Large intestine (tissue), 3 donors: ENCODE results near the gene NRP2. TPM values are rescaled to one million over a fixed set of nuclear protein-coding genes. Genes with fewer than 3 reads are reported as not detected.

Experiments
- DNase-seq, 2 donors: peaks; one replicate each; pipeline versions ENCODE4 v3.0.0 to v3.0.0-alpha.2; 2013
- H3K27ac ChIP-seq: one replicate; pipeline ENCODE4 v1.5.1; 2013; ENCODE audit warnings: low read length
- H3K27me3 ChIP-seq: 2 replicates; pipeline ENCODE4 v1.6.1; 2013; ENCODE audit warnings: low read length; ENCODE audit not compliant: control insufficient read depth, insufficient read depth
- H3K36me3 ChIP-seq: 2 replicates; pipeline ENCODE4 v1.6.1; 2013; ENCODE audit warnings: low read length; ENCODE audit not compliant: control insufficient read depth, insufficient read depth
- H3K4me1 ChIP-seq: one replicate; pipeline ENCODE4 v1.6.1; 2013; ENCODE audit warnings: low read length; ENCODE audit not compliant: control insufficient read depth, insufficient read depth
- H3K4me3 ChIP-seq: one replicate; pipeline ENCODE4 v1.5.1; 2013; ENCODE audit warnings: low read length
- H3K9me3 ChIP-seq: one replicate; pipeline ENCODE4 v1.6.1; 2013; ENCODE audit warnings: mild to moderate bottlenecking, low read depth, low read length, moderate library complexity; ENCODE audit not compliant: control insufficient read depth
- WGBS: methylation state at CpG from one replicate; pipeline ENCODE4 v1.1.5; 2013; ENCODE audit warnings: low lambda C conversion rate; ENCODE audit not compliant: insufficient coverage; 5-methylcytosine and 5-hydroxymethylcytosine counted together
- polyA plus RNA-seq: library from polyadenylated mRNA; unstranded; fragments of 120-200 nt; gene quantifications from one replicate; pipeline ENCODE4 v1.2.1, GENCODE V29; 2013

NRP2 gene
- polyA plus RNA-seq, 1 donor, result 37.2 TPM

DNA sequence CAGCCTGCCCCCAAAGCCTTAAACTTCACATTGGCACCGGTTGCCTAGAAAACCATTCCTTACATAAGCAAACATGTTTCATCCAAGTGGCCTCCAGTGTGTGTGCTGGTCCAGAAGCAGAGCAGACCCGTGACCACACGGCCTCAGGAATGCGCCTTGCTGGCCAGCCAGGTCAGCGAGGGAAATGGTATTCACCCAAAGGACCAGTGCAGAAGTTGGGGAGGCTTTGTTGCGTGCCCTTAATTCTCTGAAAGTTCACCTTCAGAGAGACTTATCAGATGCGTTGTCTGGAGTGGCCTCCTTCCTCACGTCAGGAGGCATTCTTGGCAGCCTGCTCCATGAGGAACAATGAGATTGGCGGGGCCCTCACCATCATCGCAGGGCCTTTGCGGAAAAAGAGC, 25.9 kb downstream of the NRP2 start:
- Histone ChIP-seq H3K27me3 (no peaks in the 10 kb centered on the region), H3K4me1 (peaks cover 10% of the 10 kb centered on the region), H3K36me3 (no peaks in the 10 kb centered on the region), H3K9me3 (no peaks in the 10 kb centered on the region), H3K4me3 (no peak overlapping the region), H3K27ac (peak overlapping the region; percentile 10)
- no peak for DNase-seq
- 92% methylated on average over 2 of the region's 11 CpGs for WGBS

DNA sequence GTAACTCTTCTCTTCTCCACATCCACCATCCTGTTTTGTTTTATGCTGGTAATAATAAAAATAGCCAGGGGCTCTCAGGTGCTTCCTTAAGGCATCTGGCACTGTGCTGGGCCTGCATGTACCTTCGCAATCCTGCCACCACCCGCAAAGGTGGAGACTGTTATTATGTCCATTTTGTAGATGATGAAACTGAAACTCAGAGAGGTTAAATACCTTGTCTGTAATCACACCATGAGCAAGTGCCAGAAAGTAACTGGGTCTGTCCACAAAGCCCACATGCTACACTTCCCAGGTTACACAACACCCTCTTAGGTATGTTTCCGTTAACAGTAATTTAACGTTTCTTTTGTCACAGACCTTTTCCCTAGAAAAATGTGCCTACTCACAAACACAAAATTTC, 27.0 kb downstream of the NRP2 start:
- 100% methylated on average over 2 of the region's 4 CpGs for WGBS

DNA sequence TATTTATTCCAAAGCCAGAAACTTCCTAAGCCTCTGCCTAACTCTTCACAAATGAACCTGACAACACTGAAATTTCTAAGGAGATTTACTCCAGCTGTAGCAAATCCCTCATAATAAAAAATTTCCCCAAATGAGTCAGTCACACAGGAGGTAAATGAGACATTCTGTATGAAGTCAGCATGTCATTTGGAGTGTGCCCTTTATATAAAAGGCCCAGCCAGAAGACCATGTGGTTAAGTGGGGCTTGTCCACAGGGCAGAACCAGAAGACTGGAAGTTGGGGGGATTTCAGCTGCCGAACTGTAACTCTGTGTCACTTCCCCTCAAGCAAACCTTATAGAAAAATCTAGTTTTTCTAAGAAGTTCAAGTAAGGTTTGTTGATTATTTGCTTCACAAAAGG, 30.2 kb downstream of the NRP2 start:
- Histone ChIP-seq H3K4me3 (no peak overlapping the region), H3K4me1 (peaks cover under 1% of the 10 kb centered on the region), H3K36me3 (no peaks in the 10 kb centered on the region), H3K27ac (no peak overlapping the region), H3K9me3 (no peaks in the 10 kb centered on the region), H3K27me3 (no peaks in the 10 kb centered on the region)
- DNase-seq, result no peak
- WGBS, result no CpG with 5 or more reads among the region's 1 CpG

More for the DNA sequence above, 27.0 kb downstream of the NRP2 start:
- H3K4me3 ChIP-seq, result no peak overlapping the region
- no peaks in the 10 kb centered on the region for H3K27me3 ChIP-seq
- DNase-seq, result no peak
- H3K36me3 ChIP-seq, result no peaks in the 10 kb centered on the region
- no peaks in the 10 kb centered on the region for H3K9me3 ChIP-seq
- H3K4me1 ChIP-seq, result peaks cover 6% of the 10 kb centered on the region
- H3K27ac ChIP-seq, result no peak overlapping the region

DNA sequence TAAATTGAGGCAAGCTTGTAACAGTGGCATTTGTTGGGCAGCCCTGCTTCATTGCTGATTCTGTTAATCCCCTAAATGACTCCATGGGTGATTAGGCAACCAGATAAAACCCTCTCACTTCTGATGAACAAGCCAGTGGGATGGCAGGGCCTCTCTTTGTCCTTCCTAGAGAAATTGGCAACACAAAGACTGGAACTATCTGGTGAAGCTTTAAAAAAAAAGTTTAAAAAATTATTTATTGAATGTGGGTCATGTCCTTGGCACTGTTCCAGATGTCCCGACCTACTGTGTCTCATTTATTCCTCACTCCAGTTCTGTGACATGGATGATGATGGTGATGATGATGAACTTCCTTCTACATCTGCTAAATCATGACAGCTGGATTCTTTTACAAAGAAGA, 30.8 kb downstream of the NRP2 start:
- 67% methylated on average over 1 of the region's 1 CpG for WGBS
- H3K27ac ChIP-seq, result no peak overlapping the region
- H3K9me3 ChIP-seq, result no peaks in the 10 kb centered on the region
- H3K36me3 ChIP-seq, result no peaks in the 10 kb centered on the region
- no peaks in the 10 kb centered on the region for H3K4me1 ChIP-seq
- H3K4me3 ChIP-seq, result no peak overlapping the region
- DNase-seq, result no peak
- no peaks in the 10 kb centered on the region for H3K27me3 ChIP-seq

DNA sequence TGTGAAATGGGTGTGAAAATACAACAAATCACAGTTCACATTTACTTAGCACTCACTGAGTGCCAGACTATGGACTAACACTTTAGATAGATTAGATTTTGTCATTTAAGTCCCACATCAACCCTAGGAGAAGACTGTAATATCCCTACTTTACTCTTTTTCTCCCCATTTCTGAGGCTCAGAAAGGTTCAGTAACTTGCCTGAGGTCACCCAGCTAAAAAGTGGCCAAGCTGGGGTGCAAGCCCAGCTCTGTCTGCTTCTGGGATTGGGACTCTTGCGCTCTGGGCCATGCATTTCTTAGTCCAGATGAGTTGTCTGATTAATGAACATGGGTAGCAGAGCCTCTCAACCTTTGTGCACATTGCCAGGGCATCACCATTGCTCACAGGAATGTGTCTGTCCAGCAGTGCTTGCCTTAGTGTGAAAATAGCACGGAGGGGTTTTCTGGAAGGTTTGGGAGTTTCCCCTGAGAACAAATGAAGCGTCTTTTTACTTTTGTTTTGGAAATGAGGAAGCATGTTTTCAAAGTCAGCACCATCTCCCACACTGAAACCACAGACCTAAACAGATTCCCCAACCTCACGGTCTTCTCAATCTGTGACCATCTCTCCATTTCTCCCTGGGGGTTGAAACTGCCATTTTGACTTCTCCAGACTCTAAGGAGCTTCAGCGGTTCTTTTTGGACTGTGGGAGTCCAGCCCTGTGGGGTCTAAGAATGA, 31.9 kb downstream of the NRP2 start:
- WGBS, result 80% methylated on average over 1 of the region's 5 CpGs
- H3K27ac ChIP-seq, result no peak overlapping the region
- no peaks in the 10 kb centered on the region for H3K4me1 ChIP-seq
- no peak overlapping the region for H3K4me3 ChIP-seq
- no peaks in the 10 kb centered on the region for H3K36me3 ChIP-seq
- no peak for DNase-seq
- no peaks in the 10 kb centered on the region for H3K27me3 ChIP-seq
- no peaks in the 10 kb centered on the region for H3K9me3 ChIP-seq

DNA sequence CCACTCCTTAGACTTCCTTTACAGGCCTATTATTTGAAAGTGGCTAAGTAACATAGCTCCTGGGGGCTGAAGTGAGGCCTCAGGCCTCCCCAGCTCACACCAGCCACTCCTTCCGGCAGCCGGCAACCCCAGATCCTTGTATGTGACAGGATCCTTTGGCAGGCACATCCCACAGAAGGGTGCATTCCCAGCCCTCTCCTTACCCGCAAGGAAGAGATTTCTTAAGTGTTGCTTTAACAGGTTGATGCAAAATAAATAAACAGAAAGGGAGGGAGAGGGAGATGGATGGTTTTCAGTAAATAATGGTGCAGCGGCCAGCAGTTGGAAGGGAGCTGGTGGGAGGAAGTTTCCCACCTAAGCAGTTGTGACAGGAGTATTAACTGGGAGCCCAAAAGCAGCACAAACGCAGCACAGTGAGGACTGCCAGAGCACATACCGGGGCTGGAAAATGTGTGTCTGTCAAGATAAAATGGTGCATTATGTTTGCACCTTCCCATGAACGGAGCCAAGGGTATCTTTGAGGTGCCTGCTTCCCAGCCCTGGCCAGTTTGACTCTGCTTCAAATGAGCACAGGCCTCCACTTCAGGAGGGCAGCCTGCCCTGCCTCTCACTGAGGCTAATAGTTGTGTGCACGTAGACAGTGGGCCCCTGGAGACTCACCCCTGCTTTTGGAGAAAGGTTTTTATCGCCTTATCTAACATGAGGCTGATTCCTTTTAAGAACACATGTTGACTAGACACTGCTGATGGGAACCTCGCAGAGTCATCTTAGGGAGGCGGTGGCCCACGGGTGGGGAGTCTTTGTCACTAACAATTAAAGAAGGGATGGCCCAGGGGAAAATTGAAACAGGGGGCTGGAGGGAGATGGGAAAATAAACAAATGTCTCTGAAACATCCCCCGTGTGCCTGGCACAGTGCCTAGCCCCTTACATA, 32.8 kb downstream of the NRP2 start:
- Histone ChIP-seq H3K9me3 (no peaks in the 10 kb centered on the region), H3K4me1 (no peaks in the 10 kb centered on the region), H3K36me3 (no peaks in the 10 kb centered on the region), H3K27ac (no peak overlapping the region), H3K4me3 (no peak overlapping the region), H3K27me3 (no peaks in the 10 kb centered on the region)
- 69% methylated on average over 2 of the region's 13 CpGs for WGBS
- DNase-seq, result no peak

DNA sequence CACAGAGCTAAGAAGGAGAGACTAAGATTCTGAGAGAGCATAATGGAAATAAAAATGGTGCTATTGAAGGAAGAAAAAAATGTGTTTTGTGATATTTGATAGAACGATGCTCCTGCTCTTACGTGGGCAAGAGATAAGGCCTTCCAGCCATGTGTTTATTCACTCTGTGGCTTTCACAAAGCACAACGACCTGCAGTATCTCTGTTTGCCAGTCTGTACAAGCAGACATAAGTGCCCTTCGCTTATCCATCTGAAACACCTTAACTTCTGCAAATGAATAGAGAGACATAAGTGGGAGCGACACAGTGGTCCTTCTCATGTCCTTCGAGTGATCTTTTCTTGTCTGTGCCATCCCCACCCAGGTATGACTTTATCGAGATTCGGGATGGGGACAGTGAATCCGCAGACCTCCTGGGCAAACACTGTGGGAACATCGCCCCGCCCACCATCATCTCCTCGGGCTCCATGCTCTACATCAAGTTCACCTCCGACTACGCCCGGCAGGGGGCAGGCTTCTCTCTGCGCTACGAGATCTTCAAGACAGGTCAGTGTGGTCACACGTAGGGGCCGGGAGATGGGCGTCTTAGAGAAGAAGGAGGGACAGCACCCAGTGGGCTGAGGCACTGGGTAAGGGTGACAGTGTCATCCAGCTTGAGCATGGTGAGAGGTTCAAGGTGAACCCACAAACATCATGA, 33.7 kb downstream of the NRP2 start:
- H3K4me1 ChIP-seq, result no peaks in the 10 kb centered on the region
- H3K9me3 ChIP-seq, result no peaks in the 10 kb centered on the region
- no CpG with 5 or more reads among the region's 20 CpGs for WGBS
- H3K36me3 ChIP-seq, result no peaks in the 10 kb centered on the region
- no peaks in the 10 kb centered on the region for H3K27me3 ChIP-seq
- H3K4me3 ChIP-seq, result no peak overlapping the region
- DNase-seq, result no peak
- H3K27ac ChIP-seq, result no peak overlapping the region

DNA sequence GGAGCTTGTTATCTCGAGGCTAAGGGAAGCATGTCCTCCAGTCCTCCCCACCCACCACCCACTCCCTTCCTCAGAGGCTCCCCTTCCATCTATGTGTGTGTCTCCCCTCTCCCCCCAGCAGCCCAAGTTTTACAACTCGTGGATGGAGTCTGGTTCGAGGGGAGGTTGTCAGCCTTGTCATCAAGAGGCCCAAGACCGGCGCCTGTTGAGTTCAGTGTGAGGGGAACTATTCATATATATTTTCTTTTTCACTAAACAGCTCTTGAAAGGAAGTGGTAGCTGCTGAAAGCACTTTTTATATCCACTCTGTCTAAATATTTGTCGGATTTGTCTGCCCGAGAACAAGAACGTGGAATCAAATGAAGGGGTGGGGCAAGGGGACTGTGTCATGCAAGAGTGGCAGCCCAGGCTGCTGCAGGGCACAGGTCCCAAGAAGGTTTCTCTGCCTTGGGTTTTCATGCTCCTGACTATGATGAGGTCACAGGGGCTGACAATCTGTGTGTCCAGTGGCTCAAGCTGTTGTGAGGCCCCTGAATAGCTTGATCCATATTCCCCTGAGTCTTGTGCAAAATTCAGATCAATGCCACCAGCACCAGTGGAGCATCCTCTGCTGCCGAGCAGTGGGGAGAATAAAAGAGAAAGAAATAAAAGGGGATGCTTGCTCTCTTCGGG, 35.0 kb downstream of the NRP2 start:
- Histone ChIP-seq H3K27me3 (no peaks in the 10 kb centered on the region), H3K36me3 (no peaks in the 10 kb centered on the region), H3K9me3 (no peaks in the 10 kb centered on the region), H3K27ac (no peak overlapping the region), H3K4me1 (no peaks in the 10 kb centered on the region), H3K4me3 (no peak overlapping the region)
- WGBS, result 86% methylated on average over 1 of the region's 10 CpGs
- no peak for DNase-seq

DNA sequence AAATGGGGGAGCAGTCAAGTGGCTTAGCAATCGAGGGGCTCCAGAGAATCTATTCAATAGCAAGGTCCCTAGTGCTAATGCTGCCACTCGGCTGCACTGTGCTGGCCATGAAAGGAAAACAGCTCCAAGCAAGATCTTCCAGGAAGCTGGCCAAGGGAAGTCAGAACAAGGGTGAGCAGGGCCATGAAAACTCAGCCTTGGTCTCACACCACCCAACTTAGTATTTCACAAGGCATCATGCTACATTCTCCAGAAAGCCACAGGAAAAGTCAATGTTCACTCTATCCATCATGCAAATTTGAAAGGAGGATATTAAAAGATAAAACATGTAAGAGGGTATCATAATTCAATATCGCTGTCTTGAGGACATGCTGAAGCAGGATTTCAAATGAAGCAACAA, 35.7 kb downstream of the NRP2 start:
- WGBS, result no CpG with 5 or more reads among the region's 3 CpGs
- Histone ChIP-seq H3K27ac (no peak overlapping the region), H3K27me3 (no peaks in the 10 kb centered on the region), H3K36me3 (peaks cover 2% of the 10 kb centered on the region), H3K9me3 (no peaks in the 10 kb centered on the region), H3K4me3 (no peak overlapping the region), H3K4me1 (no peaks in the 10 kb centered on the region)
- no peak for DNase-seq

DNA sequence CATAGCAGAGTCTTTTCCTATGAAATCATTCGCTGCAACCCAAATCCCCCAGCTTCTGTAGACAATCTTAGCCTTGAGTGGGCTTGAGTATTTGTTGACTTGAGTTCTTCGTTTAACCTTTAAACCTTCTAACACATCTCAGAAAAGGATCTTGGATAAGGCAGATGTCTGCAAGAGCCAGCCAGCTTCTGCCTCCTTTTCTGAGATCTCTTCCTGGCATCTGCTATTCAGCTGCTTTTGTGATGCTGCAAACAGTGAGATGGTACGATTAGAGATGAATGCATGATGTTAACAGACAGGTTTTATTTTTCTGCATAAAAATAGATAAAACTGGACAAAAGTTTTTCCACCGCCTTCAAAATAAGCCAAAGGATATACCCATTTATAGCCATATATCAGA, 37.5 kb downstream of the NRP2 start:
- no peaks in the 10 kb centered on the region for H3K4me1 ChIP-seq
- H3K27ac ChIP-seq, result no peak overlapping the region
- 86% methylated on average over 1 of the region's 4 CpGs for WGBS

More for the DNA sequence above, 37.5 kb downstream of the NRP2 start:
- DNase-seq, result no peak
- Histone ChIP-seq H3K36me3 (peaks cover 5% of the 10 kb centered on the region), H3K4me3 (no peak overlapping the region), H3K27me3 (no peaks in the 10 kb centered on the region), H3K9me3 (no peaks in the 10 kb centered on the region)
